IPS-20b (cell line): ENCODE data around the gene RENBP.
A peak's percentile ranks its signal among the peaks of the same experiment; 100 is the strongest.

ENCODE experiments used
- H3K27ac ChIP-seq: one replicate; pipeline ENCODE4 v1.5.1; 2013; ENCODE audit warnings: low read length
- H3K27me3 ChIP-seq: 2 replicates; pipeline ENCODE4 v1.6.1; 2013; ENCODE audit warnings: mild to moderate bottlenecking, low read length, inconsistent platforms; ENCODE audit not compliant: insufficient read depth
- H3K36me3 ChIP-seq: 2 replicates; pipeline ENCODE4 v1.6.1; 2013; ENCODE audit warnings: low read depth, mild to moderate bottlenecking, inconsistent platforms, low read length, moderate library complexity; ENCODE audit not compliant: insufficient read depth
- H3K4me1 ChIP-seq: 2 replicates; pipeline ENCODE4 v1.6.1; 2013; ENCODE audit warnings: mild to moderate bottlenecking, control low read depth, inconsistent platforms, low read length, moderate library complexity; ENCODE audit not compliant: insufficient read depth
- H3K4me3 ChIP-seq: 2 replicates; pipeline ENCODE4 v1.5.1; 2013; ENCODE audit warnings: mild to moderate bottlenecking, low read length, inconsistent platforms
- H3K9ac ChIP-seq: 2 replicates; pipeline ENCODE4 v1.6.1; 2013; ENCODE audit warnings: low read depth, mild to moderate bottlenecking, inconsistent platforms, low read length, moderate library complexity
- H3K9me3 ChIP-seq: 2 replicates; pipeline ENCODE4 v1.6.1; 2013; ENCODE audit warnings: mild to moderate bottlenecking, low read depth, low read length, inconsistent platforms; ENCODE audit not compliant: insufficient read depth

Gene RENBP

GRCh38 chrX:153969125-153969903 lies 24.9 kb upstream of the RENBP start:
- Histone ChIP-seq H3K27ac (no peak overlapping the region), H3K9me3 (no peaks in the 10 kb centered on the region), H3K9ac (peak overlapping the region; percentile 72; the same call in 1 of the 2 replicates), H3K4me1 (peaks cover 12% of the 10 kb centered on the region; the same call in 1 of the 2 replicates), H3K27me3 (no peaks in the 10 kb centered on the region), H3K36me3 (peaks cover 7% of the 10 kb centered on the region; the same call in 1 of the 2 replicates), H3K4me3 (peak overlapping the region; percentile 94)

GRCh38 chrX:153968754-153969124 lies 24.3 kb upstream of the RENBP start:
- Histone ChIP-seq H3K9ac (peak overlapping the region; percentile 72; the same call in 1 of the 2 replicates), H3K27ac (no peak overlapping the region), H3K27me3 (no peaks in the 10 kb centered on the region), H3K36me3 (peaks cover 11% of the 10 kb centered on the region), H3K4me1 (peaks cover 12% of the 10 kb centered on the region; the same call in 1 of the 2 replicates), H3K4me3 (peak overlapping the region; percentile 94), H3K9me3 (no peaks in the 10 kb centered on the region)

GRCh38 chrX:153968255-153968654 lies 23.8 kb upstream of the RENBP start:
- Histone ChIP-seq H3K9me3 (no peaks in the 10 kb centered on the region), H3K36me3 (peaks cover 16% of the 10 kb centered on the region), H3K9ac (peak overlapping the region; percentile 72; the same call in 1 of the 2 replicates), H3K4me1 (peaks cover 12% of the 10 kb centered on the region; the same call in 1 of the 2 replicates), H3K27me3 (no peaks in the 10 kb centered on the region), H3K4me3 (peak overlapping the region; percentile 94; the same call in 1 of the 2 replicates), H3K27ac (no peak overlapping the region)

GRCh38 chrX:153967536-153968224 lies 23.2 kb upstream of the RENBP start:
- Histone ChIP-seq H3K4me1 (peaks cover 12% of the 10 kb centered on the region; the same call in 1 of the 2 replicates), H3K36me3 (peaks cover 22% of the 10 kb centered on the region), H3K9me3 (no peaks in the 10 kb centered on the region), H3K4me3 (peak overlapping the region; percentile 94; the same call in 1 of the 2 replicates), H3K9ac (no peak overlapping the region), H3K27me3 (no peaks in the 10 kb centered on the region), H3K27ac (no peak overlapping the region)

GRCh38 chrX:153966841-153967535 lies 22.5 kb upstream of the RENBP start:
- H3K9ac ChIP-seq, result no peak overlapping the region
- peaks cover 29% of the 10 kb centered on the region for H3K36me3 ChIP-seq
- H3K27me3 ChIP-seq, result no peaks in the 10 kb centered on the region
- no peak overlapping the region for H3K27ac ChIP-seq
- H3K4me3 ChIP-seq, result no peak overlapping the region; the same call in 1 of the 2 replicates
- no peaks in the 10 kb centered on the region for H3K9me3 ChIP-seq
- peaks cover 12% of the 10 kb centered on the region; the same call in 1 of the 2 replicates for H3K4me1 ChIP-seq

GRCh38 chrX:153966283-153966688 lies 21.8 kb upstream of the RENBP start:
- H3K9ac ChIP-seq, result no peak overlapping the region
- peaks cover 36% of the 10 kb centered on the region for H3K36me3 ChIP-seq

GRCh38 chrX:153965406-153965805 lies 21.0 kb upstream of the RENBP start:
- Histone ChIP-seq H3K4me1 (peaks cover 12% of the 10 kb centered on the region; the same call in 1 of the 2 replicates), H3K9ac (no peak overlapping the region), H3K4me3 (no peak overlapping the region), H3K36me3 (peaks cover 45% of the 10 kb centered on the region), H3K27me3 (no peaks in the 10 kb centered on the region), H3K9me3 (no peaks in the 10 kb centered on the region), H3K27ac (no peak overlapping the region)

More at GRCh38 chrX:153966283-153966688, 21.8 kb upstream of the RENBP start:
- peaks cover 12% of the 10 kb centered on the region; the same call in 1 of the 2 replicates for H3K4me1 ChIP-seq
- no peaks in the 10 kb centered on the region for H3K9me3 ChIP-seq
- no peak overlapping the region for H3K27ac ChIP-seq
- H3K4me3 ChIP-seq, result no peak overlapping the region
- H3K27me3 ChIP-seq, result no peaks in the 10 kb centered on the region

- Histone ChIP-seq H3K27me3 (no peaks in the 10 kb centered on the region), H3K4me1 (peaks cover 12% of the 10 kb centered on the region; the same call in 1 of the 2 replicates), H3K36me3 (peaks cover 58% of the 10 kb centered on the region), H3K9me3 (no peaks in the 10 kb centered on the region), H3K9ac (no peak overlapping the region), H3K4me3 (no peak overlapping the region), H3K27ac (no peak overlapping the region)
Measured at GRCh38 chrX:153964105-153964504, 19.7 kb upstream of the RENBP start.

- no peaks in the 10 kb centered on the region for H3K27me3 ChIP-seq
- H3K36me3 ChIP-seq, result peaks cover 63% of the 10 kb centered on the region
Measured at GRCh38 chrX:153963546-153963945, 19.1 kb upstream of the RENBP start.

GRCh38 chrX:153961292-153961691 lies 16.8 kb upstream of the RENBP start:
- Histone ChIP-seq H3K27me3 (no peaks in the 10 kb centered on the region), H3K4me3 (no peak overlapping the region), H3K36me3 (peaks cover 79% of the 10 kb centered on the region), H3K9me3 (no peaks in the 10 kb centered on the region), H3K9ac (no peak overlapping the region), H3K4me1 (no peaks in the 10 kb centered on the region), H3K27ac (no peak overlapping the region)

More at GRCh38 chrX:153963546-153963945, 19.1 kb upstream of the RENBP start:
- H3K9ac ChIP-seq, result no peak overlapping the region
- H3K27ac ChIP-seq, result no peak overlapping the region
- peaks cover 10% of the 10 kb centered on the region; the same call in 1 of the 2 replicates for H3K4me1 ChIP-seq
- H3K4me3 ChIP-seq, result no peak overlapping the region
- H3K9me3 ChIP-seq, result no peaks in the 10 kb centered on the region

- Histone ChIP-seq H3K4me1 (no peaks in the 10 kb centered on the region), H3K9ac (no peak overlapping the region), H3K4me3 (no peak overlapping the region), H3K36me3 (peaks cover 84% of the 10 kb centered on the region), H3K27me3 (no peaks in the 10 kb centered on the region), H3K27ac (no peak overlapping the region), H3K9me3 (no peaks in the 10 kb centered on the region)
Measured at GRCh38 chrX:153960786-153961185, 16.3 kb upstream of the RENBP start.
